Loucy (cell line): ENCODE results near the gene PTPRQ.

Experiments used
- H2AFZ ChIP-seq: fragments of 200-600 bp; sonication (generic); 2 replicates; pipeline ENCODE4 v1.6.0; 2016; ENCODE audit warnings: antibody characterized with exemption, mild to moderate bottlenecking, low read length, moderate library complexity
- H3F3A ChIP-seq: fragments of 200-600 bp; 2 replicates; pipeline ENCODE4 v1.6.0; 2016; ENCODE audit warnings: antibody characterized with exemption, low read depth, mild to moderate bottlenecking
- H3K27me3 ChIP-seq: fragments of 200-600 bp; sonication (generic); 2 replicates; pipeline ENCODE4 v1.6.1; 2014; ENCODE audit warnings: low read length, mild to moderate bottlenecking; ENCODE audit not compliant: insufficient read depth, poor library complexity, severe bottlenecking
- H3K36me3 ChIP-seq: fragments of 200-600 bp; sonication (generic); 2 replicates; pipeline ENCODE4 v1.6.1; 2016; ENCODE audit warnings: low read length; ENCODE audit not compliant: insufficient read depth
- H3K4me1 ChIP-seq: fragments of 200-600 bp; sonication (generic); 2 replicates; pipeline ENCODE4 v1.5.1; 2014; ENCODE audit warnings: low read length, mild to moderate bottlenecking; ENCODE audit not compliant: insufficient read depth, poor library complexity, severe bottlenecking
- H3K4me2 ChIP-seq: fragments of 200-600 bp; sonication (generic); 2 replicates; pipeline ENCODE4 v1.6.0; 2014; ENCODE audit warnings: antibody characterized with exemption, low read length, low read depth, mild to moderate bottlenecking; ENCODE audit not compliant: poor library complexity, severe bottlenecking
- H3K4me3 ChIP-seq: fragments of 200-600 bp; sonication (generic); 2 replicates; pipeline ENCODE4 v1.5.1; 2014; ENCODE audit warnings: low read length, mild to moderate bottlenecking, mixed read lengths; ENCODE audit not compliant: poor library complexity, severe bottlenecking
- H3K79me2 ChIP-seq: fragments of 200-600 bp; sonication (generic); 2 replicates; pipeline ENCODE4 v1.6.1; 2014; ENCODE audit warnings: low read length; ENCODE audit not compliant: insufficient read depth
- H3K9ac ChIP-seq: fragments of 200-600 bp; sonication (generic); 2 replicates; pipeline ENCODE4 v1.6.0; 2014; ENCODE audit warnings: mild to moderate bottlenecking, low read depth, low read length, moderate library complexity; ENCODE audit not compliant: poor library complexity, severe bottlenecking
- H3K9me2 ChIP-seq: fragments of 200-600 bp; sonication (generic); replicated peaks from 2 replicates; pipeline ENCODE4 v1.6.1; 2016; ENCODE audit warnings: low read depth, low read length, mixed read lengths
- H3K9me3 ChIP-seq: fragments of 200-600 bp; sonication (generic); 2 replicates; pipeline ENCODE4 v1.6.1; 2014; ENCODE audit warnings: mild to moderate bottlenecking, antibody characterized with exemption, low read length, low read depth; ENCODE audit not compliant: insufficient read depth
- H4K20me1 ChIP-seq: fragments of 200-600 bp; sonication (generic); 2 replicates; pipeline ENCODE4 v1.6.0; 2014; ENCODE audit warnings: antibody characterized with exemption, low read length, mild to moderate bottlenecking; ENCODE audit not compliant: insufficient read depth, poor library complexity, severe bottlenecking
- CTCF ChIP-seq: fragments of 200-600 bp; sonication (generic); conservative IDR thresholded peaks from 2 replicates; pipeline ENCODE4 v1.5.1; 2014; ENCODE audit warnings: mild to moderate bottlenecking, antibody characterized with exemption, low read length
- EZH2phosphoT487 ChIP-seq: fragments of 200-600 bp; IDR thresholded peaks from 2 replicates; pipeline ENCODE4 v1.6.1; 2018; ENCODE audit warnings: antibody characterized with exemption, mild to moderate bottlenecking, moderate library complexity, borderline replicate concordance

Gene PTPRQ

GRCh38 chr12:80553316-80553715 is 109.3 kb downstream of the PTPRQ start:
- Histone ChIP-seq H3K9me2 (no peaks in the 10 kb centered on the region), H4K20me1 (no peaks in the 10 kb centered on the region), H2AFZ (no peak overlapping the region), H3K4me2 (no peak overlapping the region), H3F3A (no peaks in the 10 kb centered on the region), H3K36me3 (no peaks in the 10 kb centered on the region), H3K9me3 (no peaks in the 10 kb centered on the region), H3K79me2 (no peaks in the 10 kb centered on the region), H3K4me1 (no peaks in the 10 kb centered on the region), H3K4me3 (no peak overlapping the region), H3K9ac (no peak overlapping the region), H3K27me3 (no peaks in the 10 kb centered on the region)
- no peak for TF ChIP-seq EZH2phosphoT487
- no peak for TF ChIP-seq CTCF

GRCh38 chr12:80556566-80556965 is 112.5 kb downstream of the PTPRQ start:
- Histone ChIP-seq H3K4me2 (no peak overlapping the region), H2AFZ (no peak overlapping the region), H3K4me1 (no peaks in the 10 kb centered on the region), H3F3A (no peaks in the 10 kb centered on the region), H3K36me3 (no peaks in the 10 kb centered on the region), H3K79me2 (no peaks in the 10 kb centered on the region), H3K27me3 (no peaks in the 10 kb centered on the region), H3K9me3 (no peaks in the 10 kb centered on the region), H3K9ac (no peak overlapping the region), H3K4me3 (no peak overlapping the region), H4K20me1 (no peaks in the 10 kb centered on the region), H3K9me2 (no peaks in the 10 kb centered on the region)
- TF ChIP-seq CTCF, result no peak
- no peak for TF ChIP-seq EZH2phosphoT487

GRCh38 chr12:80559766-80560165 is 115.7 kb downstream of the PTPRQ start:
- Histone ChIP-seq H3K9me3 (no peaks in the 10 kb centered on the region), H3K9me2 (no peaks in the 10 kb centered on the region), H3K4me1 (no peaks in the 10 kb centered on the region), H3K4me3 (no peak overlapping the region), H3K9ac (no peak overlapping the region), H3K27me3 (no peaks in the 10 kb centered on the region), H4K20me1 (no peaks in the 10 kb centered on the region), H3K36me3 (no peaks in the 10 kb centered on the region), H2AFZ (no peak overlapping the region), H3F3A (no peaks in the 10 kb centered on the region), H3K4me2 (no peak overlapping the region), H3K79me2 (no peaks in the 10 kb centered on the region)
- TF ChIP-seq EZH2phosphoT487, result no peak
- no peak for TF ChIP-seq CTCF
